PFSK-1 (cell line): ENCODE data around the gene PDYN.

Experiments used
- FOXP2 ChIP-seq: optimal IDR thresholded peaks from 2 replicates; pipeline ENCODE3; 2011; ENCODE audit warnings: borderline replicate concordance, control low read depth, inconsistent platforms; ENCODE audit not compliant: insufficient read depth; ENCODE audit errors: extremely low read length, extremely low read depth
- POLR2AphosphoS5 ChIP-seq: IDR thresholded peaks from 2 replicates; pipeline ENCODE4 v1.6.1; 2012; ENCODE audit warnings: low read depth, mild to moderate bottlenecking, control low read depth, low read length, moderate library complexity
- SIN3A ChIP-seq: IDR thresholded peaks from 2 replicates; pipeline ENCODE4 v1.6.1; 2012; ENCODE audit warnings: mild to moderate bottlenecking, low read length, moderate library complexity, borderline replicate concordance; ENCODE audit not compliant: insufficient read depth
- TAF1 ChIP-seq: IDR thresholded peaks from 2 replicates; pipeline ENCODE4 v1.6.1; 2012; ENCODE audit warnings: low read length, control low read depth, borderline replicate concordance; ENCODE audit not compliant: insufficient read depth
- TF ChIP-seq, protein P1 (sequence below), 2 experiments: IDR thresholded peaks; 2 replicates each; pipeline versions ENCODE4 v1.6.1 to v1.8.0; 2011 to 2012; ENCODE audit warnings: low read depth in 2 of 2, low read length in 2 of 2, control low read depth in 1 of 2, inconsistent platforms in 1 of 2, mild to moderate bottlenecking in 1 of 2, moderate library complexity in 1 of 2; ENCODE audit not compliant: insufficient read depth in 1 of 2

PDYN gene

DNA sequence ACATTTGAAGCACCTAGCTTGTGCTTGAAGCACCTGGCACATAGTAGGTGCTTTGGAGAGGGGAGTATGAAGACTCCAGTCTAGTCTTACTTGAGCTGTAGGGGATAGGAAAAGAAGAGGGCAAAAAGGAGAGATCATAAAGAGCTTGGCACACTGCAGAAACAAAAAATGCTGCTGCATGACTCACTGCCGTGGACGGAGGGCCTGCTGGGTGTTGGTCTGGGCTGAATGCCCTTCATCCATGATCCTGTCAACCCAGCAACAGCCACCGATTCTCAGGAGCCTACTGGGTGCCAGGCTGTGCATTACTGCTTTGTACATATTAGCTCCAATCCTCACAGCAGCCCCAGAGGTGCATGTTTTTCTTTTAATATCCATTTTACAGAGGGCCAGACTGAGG, 6.0 kb downstream of the PDYN start:
- no peak for TF ChIP-seq SIN3A
- no peak for TF ChIP-seq TAF1
- TF ChIP-seq, protein P1, sequence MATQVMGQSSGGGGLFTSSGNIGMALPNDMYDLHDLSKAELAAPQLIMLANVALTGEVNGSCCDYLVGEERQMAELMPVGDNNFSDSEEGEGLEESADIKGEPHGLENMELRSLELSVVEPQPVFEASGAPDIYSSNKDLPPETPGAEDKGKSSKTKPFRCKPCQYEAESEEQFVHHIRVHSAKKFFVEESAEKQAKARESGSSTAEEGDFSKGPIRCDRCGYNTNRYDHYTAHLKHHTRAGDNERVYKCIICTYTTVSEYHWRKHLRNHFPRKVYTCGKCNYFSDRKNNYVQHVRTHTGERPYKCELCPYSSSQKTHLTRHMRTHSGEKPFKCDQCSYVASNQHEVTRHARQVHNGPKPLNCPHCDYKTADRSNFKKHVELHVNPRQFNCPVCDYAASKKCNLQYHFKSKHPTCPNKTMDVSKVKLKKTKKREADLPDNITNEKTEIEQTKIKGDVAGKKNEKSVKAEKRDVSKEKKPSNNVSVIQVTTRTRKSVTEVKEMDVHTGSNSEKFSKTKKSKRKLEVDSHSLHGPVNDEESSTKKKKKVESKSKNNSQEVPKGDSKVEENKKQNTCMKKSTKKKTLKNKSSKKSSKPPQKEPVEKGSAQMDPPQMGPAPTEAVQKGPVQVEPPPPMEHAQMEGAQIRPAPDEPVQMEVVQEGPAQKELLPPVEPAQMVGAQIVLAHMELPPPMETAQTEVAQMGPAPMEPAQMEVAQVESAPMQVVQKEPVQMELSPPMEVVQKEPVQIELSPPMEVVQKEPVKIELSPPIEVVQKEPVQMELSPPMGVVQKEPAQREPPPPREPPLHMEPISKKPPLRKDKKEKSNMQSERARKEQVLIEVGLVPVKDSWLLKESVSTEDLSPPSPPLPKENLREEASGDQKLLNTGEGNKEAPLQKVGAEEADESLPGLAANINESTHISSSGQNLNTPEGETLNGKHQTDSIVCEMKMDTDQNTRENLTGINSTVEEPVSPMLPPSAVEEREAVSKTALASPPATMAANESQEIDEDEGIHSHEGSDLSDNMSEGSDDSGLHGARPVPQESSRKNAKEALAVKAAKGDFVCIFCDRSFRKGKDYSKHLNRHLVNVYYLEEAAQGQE (IDR thresholded peaks at IDR 0.05; ENCODE audit: insufficient read depth in 1 of 2, low read depth in 2 of 2, low read length in 2 of 2), result no peak
- TF ChIP-seq POLR2AphosphoS5, result no peak
- TF ChIP-seq FOXP2, result no peak

DNA sequence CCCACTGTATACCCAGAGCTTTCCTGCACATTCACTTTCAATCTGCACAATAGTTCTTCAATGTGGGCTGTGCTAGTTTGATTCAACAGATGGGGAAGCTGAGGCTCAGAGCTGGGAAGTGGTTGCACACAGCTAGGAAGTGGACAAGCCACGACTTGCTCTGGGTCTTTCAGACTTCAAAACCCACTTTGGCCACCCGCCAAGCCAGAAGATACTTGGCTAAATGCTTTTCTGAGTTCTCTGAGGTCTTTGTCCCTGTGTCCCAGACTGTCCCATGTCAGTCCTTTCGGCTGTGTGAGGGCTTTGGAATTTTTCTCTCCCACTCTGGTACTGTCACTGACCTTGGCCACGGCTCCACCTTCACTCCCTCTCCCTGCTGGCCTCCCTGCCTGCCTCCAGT, 10.6 kb downstream of the PDYN start:
- TF ChIP-seq POLR2AphosphoS5 (no peak), SIN3A (no peak), TAF1 (no peak), FOXP2 (no peak)
- TF ChIP-seq, protein P1 (IDR thresholded peaks at IDR 0.05; ENCODE audit: insufficient read depth in 1 of 2, low read depth in 2 of 2, low read length in 2 of 2), result no peak

DNA sequence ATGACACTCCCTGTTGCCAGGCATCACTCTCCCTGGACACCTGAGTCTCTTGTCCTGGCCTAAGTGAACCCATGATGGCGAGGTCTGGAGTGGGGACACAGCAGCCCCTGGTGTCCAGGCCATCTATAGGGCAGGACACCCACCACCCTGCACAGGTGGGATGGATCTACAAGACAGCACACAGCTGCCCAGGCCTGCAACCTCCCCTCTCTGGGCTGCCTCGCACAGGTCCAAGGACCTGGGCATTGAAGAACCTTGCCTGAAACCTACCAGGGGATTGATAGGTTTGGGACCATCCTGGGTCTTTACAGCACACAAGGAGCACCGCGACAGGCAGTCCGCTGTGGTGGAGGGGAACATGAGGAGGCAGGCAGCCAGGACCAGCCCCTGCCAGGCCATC, 11.2 kb downstream of the PDYN start:
- TF ChIP-seq POLR2AphosphoS5 (no peak), TAF1 (no peak)

DNA sequence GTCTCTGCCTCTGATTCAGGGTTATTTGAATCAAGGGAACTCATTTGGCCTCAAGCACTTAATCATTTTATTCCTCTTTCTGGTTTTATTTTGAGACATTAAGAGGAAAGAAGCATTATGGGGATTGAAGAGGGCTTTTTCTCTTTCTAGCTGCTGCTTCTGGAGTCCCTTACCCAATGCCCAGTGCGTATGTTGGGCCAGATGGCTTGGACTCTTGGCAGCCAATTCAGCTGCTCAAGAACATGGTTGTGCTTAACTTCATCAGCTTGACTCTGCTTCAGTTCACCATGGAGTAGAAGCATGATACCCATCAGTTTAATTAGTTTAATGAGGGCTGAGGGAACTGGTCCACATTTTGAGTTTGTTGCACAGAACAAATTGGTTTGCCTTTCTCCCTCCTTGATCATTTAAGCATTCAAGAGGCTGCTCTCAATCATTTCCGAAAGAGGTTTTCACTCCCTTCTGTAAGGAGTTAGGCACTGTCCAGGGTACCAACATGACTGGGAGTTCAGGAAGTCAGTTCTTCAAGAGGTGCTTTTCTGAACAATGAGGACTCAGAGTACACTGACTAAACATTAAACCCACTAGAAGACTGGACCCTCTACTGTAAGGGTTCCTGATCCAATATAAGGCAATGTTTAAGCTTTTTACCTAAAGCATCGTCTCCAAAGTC, 14.6 kb downstream of the PDYN start:
- no peak for TF ChIP-seq SIN3A
- TF ChIP-seq, protein P1 (IDR thresholded peaks at IDR 0.05; ENCODE audit: insufficient read depth in 1 of 2, low read depth in 2 of 2, low read length in 2 of 2), result peak; percentile 63 to 89; a peak in 3 of 4 replicates

DNA sequence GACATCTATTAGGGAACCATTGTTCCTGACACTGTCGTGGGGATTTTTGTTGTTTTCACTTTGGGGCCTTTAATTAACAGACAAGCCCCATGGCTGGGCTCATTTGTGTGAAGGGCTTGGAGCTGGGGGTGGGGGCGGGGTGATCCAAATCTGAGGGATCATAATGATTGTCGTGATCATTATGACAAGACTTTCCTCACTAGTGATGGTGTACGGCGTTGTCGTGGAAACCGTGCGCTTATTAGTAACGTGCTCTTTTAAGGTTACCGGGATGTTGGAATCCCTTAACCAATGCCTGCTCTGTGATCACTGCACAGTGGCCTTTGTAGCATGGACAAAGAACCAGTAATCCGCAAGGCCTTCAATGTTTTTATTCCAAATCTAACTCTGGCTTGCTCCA, 18.6 kb downstream of the PDYN start:
- TF ChIP-seq SIN3A (no peak), TAF1 (no peak), FOXP2 (no peak), POLR2AphosphoS5 (no peak)
- TF ChIP-seq, protein P1 (IDR thresholded peaks at IDR 0.05; ENCODE audit: insufficient read depth in 1 of 2, low read depth in 2 of 2, low read length in 2 of 2), result no peak
